Measurements from ENCODE around the gene OSBPL10. TPM values are rescaled to one million over a fixed set of nuclear protein-coding genes. Genes with fewer than 3 reads are reported as not detected.

Gene OSBPL10
- total and polyA plus RNA-seq, 2 of the 4 experiments (the other 2 are of a cell fraction), result 9.5 to 10.1 TPM

DNA sequence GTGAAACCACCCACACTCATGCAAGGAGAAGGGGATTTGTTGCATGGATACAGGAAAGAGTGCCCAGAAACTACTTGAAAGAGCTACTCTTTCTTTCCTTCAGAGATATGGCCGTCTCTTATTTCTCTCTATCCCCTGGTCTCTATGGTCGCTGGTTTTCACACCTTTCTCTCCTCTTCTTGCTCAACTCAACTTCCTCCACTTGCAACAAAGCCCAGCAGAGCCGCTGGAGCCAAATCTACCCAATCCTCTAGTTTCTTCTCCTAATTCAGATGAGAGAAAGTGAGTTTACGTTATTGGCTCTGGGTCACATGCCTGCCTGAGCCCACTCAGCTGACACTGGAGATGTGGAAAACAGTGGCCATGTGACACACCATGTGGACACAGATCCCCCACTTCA lies 215.2 kb downstream of the OSBPL10 start:
- Histone ChIP-seq H2BK20ac (ENCODE audit: low read depth, low read length) (no peak overlapping the region), H2AK5ac (ENCODE audit: low read depth, low read length) (no peak overlapping the region), H2AFZ (replicated peaks; ENCODE audit: low read length, poor library complexity) (no peak overlapping the region), H3K9me3 (ENCODE audit: control insufficient read depth, insufficient read depth, low read length) (no peaks in the 10 kb centered on the region), H3K18ac (ENCODE audit: low read depth, low read length) (no peak overlapping the region), H3K27me3 (ENCODE audit: control insufficient read depth, insufficient read depth, low read length) (no peaks in the 10 kb centered on the region), H3K4me3 (ENCODE audit: insufficient read depth, low read depth, low read length) (no peak overlapping the region), H2AK9ac (replicated peaks; ENCODE audit: low read depth, low read length, poor library complexity) (no peak overlapping the region), H3K4me1 (ENCODE audit: control insufficient read depth, insufficient read depth, low read length) (peaks cover 2% of the 10 kb centered on the region; the same call in 1 of the 2 replicates), H3K23ac (ENCODE audit: low read depth, low read length) (no peak overlapping the region), H4K8ac (ENCODE audit: low read depth in 2 of 2, low read length in 2 of 2) (no peak overlapping the region), H3K14ac (replicated peaks; ENCODE audit: low read depth, low read length) (no peak overlapping the region), H4K20me1 (ENCODE audit: insufficient read depth, low read length) (no peaks in the 10 kb centered on the region), H3K79me1 (ENCODE audit: low read depth in 1 of 2, low read length in 2 of 2) (no peaks in the 10 kb centered on the region), H2BK120ac (ENCODE audit: low read depth, low read length) (no peak overlapping the region), H2BK15ac (ENCODE audit: low read depth, low read length) (no peak overlapping the region), H3K27ac (ENCODE audit: insufficient read depth, low read length) (no peak overlapping the region), H3K9me1 (ENCODE audit: insufficient read depth, low read length) (peaks cover 2% of the 10 kb centered on the region; the same call in 1 of the 2 replicates), H3K36me3 (ENCODE audit: control insufficient read depth, insufficient read depth, low read length) (no peaks in the 10 kb centered on the region), H3K56ac (ENCODE audit: extremely low read depth, insufficient read depth, low read length) (no peak overlapping the region), H4K91ac (ENCODE audit: insufficient read depth, low read depth, low read length) (no peak overlapping the region), H4K5ac (ENCODE audit: low read depth, low read length) (no peak overlapping the region), H2BK5ac (ENCODE audit: low read depth, low read length, poor library complexity, severe bottlenecking) (no peak overlapping the region), H3K9ac (ENCODE audit: low read depth, low read length) (no peak overlapping the region), H3K4ac (ENCODE audit: low read depth, low read length) (no peak overlapping the region), H3K4me2 (ENCODE audit: low read depth, low read length) (no peak overlapping the region)
- ChIA-PET CTCF (no interaction called here), POLR2A (ENCODE audit: unreplicated experiment) (no interaction called here)
- intact Hi-C loops (cut with micrococcal nuclease), result loop anchor here (5.0 to 10.0 kb wide), 4 partner anchors 214 to 601 kb away; partner anchors contain the start of gene STT3B
- ATAC-seq (ENCODE audit: low read depth), result no peak
- BruUV-seq (replicated peaks), result no TSS peak
- WGBS, 2 experiments (ENCODE audit: extremely low coverage in 2 of 2, insufficient read length in 1 of 2), result no CpG with 5 or more reads among the region's 4 CpGs
- DNase-seq, result no peak
- dilution Hi-C loops (cut with HindIII; ENCODE audit: low sequenced_read_pairs, unreplicated experiment), result no loop called here
- in situ Hi-C loops (cut with MboI; ENCODE audit: low sequenced_read_pairs), result loop anchor here (10.0 to 25.0 kb wide), 2 partner anchors 221 to 979 kb away; no protein-coding TSS in a partner anchor
- no peak for TF ChIP-seq RFX5 (IDR thresholded peaks at IDR 0.05; ENCODE audit: low read depth, low read length)
- TF ChIP-seq, protein P1, sequence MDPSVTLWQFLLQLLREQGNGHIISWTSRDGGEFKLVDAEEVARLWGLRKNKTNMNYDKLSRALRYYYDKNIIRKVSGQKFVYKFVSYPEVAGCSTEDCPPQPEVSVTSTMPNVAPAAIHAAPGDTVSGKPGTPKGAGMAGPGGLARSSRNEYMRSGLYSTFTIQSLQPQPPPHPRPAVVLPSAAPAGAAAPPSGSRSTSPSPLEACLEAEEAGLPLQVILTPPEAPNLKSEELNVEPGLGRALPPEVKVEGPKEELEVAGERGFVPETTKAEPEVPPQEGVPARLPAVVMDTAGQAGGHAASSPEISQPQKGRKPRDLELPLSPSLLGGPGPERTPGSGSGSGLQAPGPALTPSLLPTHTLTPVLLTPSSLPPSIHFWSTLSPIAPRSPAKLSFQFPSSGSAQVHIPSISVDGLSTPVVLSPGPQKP (IDR thresholded peaks at IDR 0.05; ENCODE audit: borderline replicate concordance, low read depth, low read length), result no peak
